GM23338 (cell line): ENCODE data around the gene PRM3.

Experiments
- CREB1 ChIP-seq: fragments of 250-450 bp; sonication (Bioruptor Pico); IDR thresholded peaks from 2 replicates; pipeline ENCODE4 v1.5.0; 2020; ENCODE audit warnings: low read depth, mild to moderate bottlenecking, moderate library complexity
- EZH2 ChIP-seq: fragments of 200-600 bp; sonication (generic); IDR thresholded peaks from one replicate; pipeline ENCODE4 v1.8.0; 2017; ENCODE audit warnings: antibody characterized with exemption, mild to moderate bottlenecking, low read depth; ENCODE audit not compliant: unreplicated experiment
- EZH2phosphoT487 ChIP-seq: fragments of 200-600 bp; sonication (generic); IDR thresholded peaks from one replicate; pipeline ENCODE4 v1.8.1; 2018; ENCODE audit warnings: antibody characterized with exemption; ENCODE audit not compliant: unreplicated experiment
- JUNB ChIP-seq: IDR thresholded peaks from one replicate; pipeline ENCODE4 v1.6.1; 2016; ENCODE audit warnings: antibody characterized with exemption; ENCODE audit not compliant: unreplicated experiment
- NANOG ChIP-seq: IDR thresholded peaks from 2 replicates; pipeline ENCODE4 v1.6.1; 2016; ENCODE audit warnings: antibody characterized with exemption, borderline replicate concordance
- POLR2AphosphoS5 ChIP-seq: IDR thresholded peaks from 2 replicates; pipeline ENCODE4 v1.6.1; 2016; ENCODE audit warnings: antibody characterized with exemption, low read depth
- REST ChIP-seq: IDR thresholded peaks from one replicate; pipeline ENCODE4 v1.6.1; 2018; ENCODE audit warnings: antibody characterized with exemption; ENCODE audit not compliant: unreplicated experiment
- ZNF114 ChIP-seq: fragments of 250-450 bp; sonication (Bioruptor Pico); IDR thresholded peaks from 2 replicates; pipeline ENCODE4 v1.5.0; 2020; ENCODE audit warnings: mild to moderate bottlenecking, moderate library complexity
- ZNF331 ChIP-seq: fragments of 250-450 bp; sonication (Bioruptor Pico); IDR thresholded peaks from 2 replicates; pipeline ENCODE4 v1.5.0; 2020; ENCODE audit warnings: low read depth, mild to moderate bottlenecking, moderate library complexity
- TF ChIP-seq, protein P1 (sequence below), 2 experiments: fragments of 200-600 bp in 1 of 2; sonication (generic) in 1 of 2; conservative IDR thresholded peaks; 2 replicates each; pipeline versions ENCODE4 v1.5.1 to v1.6.1; 2016 to 2017; ENCODE audit warnings: antibody characterized with exemption in 2 of 2, low read depth in 2 of 2, mild to moderate bottlenecking in 2 of 2, moderate library complexity in 1 of 2

DNA sequence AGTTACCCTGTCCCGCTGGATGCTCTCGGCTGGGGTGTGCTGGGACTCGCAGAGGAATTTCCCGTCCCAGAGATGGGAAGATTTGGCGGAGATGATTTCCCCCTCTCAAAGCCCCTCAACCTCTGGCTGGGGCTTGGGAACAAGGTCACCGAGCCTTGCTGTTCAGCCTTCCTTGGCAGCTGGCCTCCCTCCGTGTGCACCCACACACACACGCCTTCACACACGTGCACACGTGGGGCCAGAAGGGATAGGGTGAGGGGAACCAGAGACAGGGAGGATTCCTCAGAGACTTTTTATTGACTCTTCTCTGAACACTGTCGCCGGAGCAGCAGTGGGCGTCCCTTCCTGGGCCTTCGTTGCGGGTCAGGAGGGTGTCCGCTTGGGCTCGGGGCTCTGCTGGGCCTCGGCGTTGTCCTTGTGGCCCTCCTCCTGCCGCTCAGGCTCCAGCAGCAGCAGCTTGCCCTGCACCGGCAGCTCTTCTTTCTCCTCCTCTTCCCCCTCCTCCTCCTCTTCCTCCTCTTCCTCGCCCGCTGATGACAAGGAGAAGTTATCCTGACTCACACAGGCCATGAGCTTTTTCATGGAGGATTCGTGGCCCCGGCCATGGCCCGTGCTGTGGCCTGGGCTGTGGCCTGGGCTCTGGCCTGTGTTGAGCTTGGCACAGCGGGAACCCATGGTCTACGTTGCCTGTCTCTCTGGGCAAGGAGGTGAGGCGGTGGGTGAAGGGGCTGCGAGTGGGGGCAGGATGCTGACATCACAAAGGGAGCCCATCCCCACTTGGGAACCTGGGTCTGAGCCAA lies at the start of gene PRM3:
- TF ChIP-seq, protein P1, sequence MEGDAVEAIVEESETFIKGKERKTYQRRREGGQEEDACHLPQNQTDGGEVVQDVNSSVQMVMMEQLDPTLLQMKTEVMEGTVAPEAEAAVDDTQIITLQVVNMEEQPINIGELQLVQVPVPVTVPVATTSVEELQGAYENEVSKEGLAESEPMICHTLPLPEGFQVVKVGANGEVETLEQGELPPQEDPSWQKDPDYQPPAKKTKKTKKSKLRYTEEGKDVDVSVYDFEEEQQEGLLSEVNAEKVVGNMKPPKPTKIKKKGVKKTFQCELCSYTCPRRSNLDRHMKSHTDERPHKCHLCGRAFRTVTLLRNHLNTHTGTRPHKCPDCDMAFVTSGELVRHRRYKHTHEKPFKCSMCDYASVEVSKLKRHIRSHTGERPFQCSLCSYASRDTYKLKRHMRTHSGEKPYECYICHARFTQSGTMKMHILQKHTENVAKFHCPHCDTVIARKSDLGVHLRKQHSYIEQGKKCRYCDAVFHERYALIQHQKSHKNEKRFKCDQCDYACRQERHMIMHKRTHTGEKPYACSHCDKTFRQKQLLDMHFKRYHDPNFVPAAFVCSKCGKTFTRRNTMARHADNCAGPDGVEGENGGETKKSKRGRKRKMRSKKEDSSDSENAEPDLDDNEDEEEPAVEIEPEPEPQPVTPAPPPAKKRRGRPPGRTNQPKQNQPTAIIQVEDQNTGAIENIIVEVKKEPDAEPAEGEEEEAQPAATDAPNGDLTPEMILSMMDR (conservative IDR thresholded peaks at IDR 0.05; ENCODE audit: low read depth in 2 of 2): no peak
- no peak for TF ChIP-seq REST
- no peak for TF ChIP-seq EZH2
- TF ChIP-seq EZH2phosphoT487: no peak
- TF ChIP-seq JUNB: no peak
- TF ChIP-seq CREB1: no peak
- no peak for TF ChIP-seq POLR2AphosphoS5
- no peak for TF ChIP-seq ZNF331
- no peak for TF ChIP-seq ZNF114 (CRISPR knock-in tag)
- TF ChIP-seq NANOG: no peak
